Omental fat pad (tissue), 4 donors: ENCODE results near the gene SLC5A8. TPM values are rescaled to one million over a fixed set of nuclear protein-coding genes. Genes with fewer than 3 reads are reported as not detected.

ENCODE experiments used
- ATAC-seq: fragments of 150-250 bp; one replicate; pipeline ENCODE4 v1.9.1; 2016; ENCODE audit warnings: mild to moderate bottlenecking, moderate library complexity; ENCODE audit not compliant: low FRiP score
- DNase-seq: peaks from one replicate; pipeline ENCODE4 v3.0.0-alpha.2; 2019; ENCODE audit warnings: low spot score
- total RNA-seq, 4 donors: library from RNA; depleted of rRNA; stranded (reverse); fragments of >200 nt; gene quantifications; one replicate each; pipeline ENCODE4 v1.1.0, GENCODE V29; 2016
- TF ChIP-seq, protein P1 (sequence below), 3 donors: fragments of 450-650 bp; IDR thresholded peaks; one replicate each; pipeline ENCODE4 v1.5.1; 2016 to 2017; ENCODE audit warnings: antibody characterized with exemption in 3 of 3, mild to moderate bottlenecking in 3 of 3, moderate library complexity in 2 of 3

SLC5A8 gene, protein sequence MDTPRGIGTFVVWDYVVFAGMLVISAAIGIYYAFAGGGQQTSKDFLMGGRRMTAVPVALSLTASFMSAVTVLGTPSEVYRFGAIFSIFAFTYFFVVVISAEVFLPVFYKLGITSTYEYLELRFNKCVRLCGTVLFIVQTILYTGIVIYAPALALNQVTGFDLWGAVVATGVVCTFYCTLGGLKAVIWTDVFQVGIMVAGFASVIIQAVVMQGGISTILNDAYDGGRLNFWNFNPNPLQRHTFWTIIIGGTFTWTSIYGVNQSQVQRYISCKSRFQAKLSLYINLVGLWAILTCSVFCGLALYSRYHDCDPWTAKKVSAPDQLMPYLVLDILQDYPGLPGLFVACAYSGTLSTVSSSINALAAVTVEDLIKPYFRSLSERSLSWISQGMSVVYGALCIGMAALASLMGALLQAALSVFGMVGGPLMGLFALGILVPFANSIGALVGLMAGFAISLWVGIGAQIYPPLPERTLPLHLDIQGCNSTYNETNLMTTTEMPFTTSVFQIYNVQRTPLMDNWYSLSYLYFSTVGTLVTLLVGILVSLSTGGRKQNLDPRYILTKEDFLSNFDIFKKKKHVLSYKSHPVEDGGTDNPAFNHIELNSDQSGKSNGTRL
- total RNA-seq = under 1 TPM in 1 of 4 donors, not detected in 3; 0.12 TPM

DNA sequence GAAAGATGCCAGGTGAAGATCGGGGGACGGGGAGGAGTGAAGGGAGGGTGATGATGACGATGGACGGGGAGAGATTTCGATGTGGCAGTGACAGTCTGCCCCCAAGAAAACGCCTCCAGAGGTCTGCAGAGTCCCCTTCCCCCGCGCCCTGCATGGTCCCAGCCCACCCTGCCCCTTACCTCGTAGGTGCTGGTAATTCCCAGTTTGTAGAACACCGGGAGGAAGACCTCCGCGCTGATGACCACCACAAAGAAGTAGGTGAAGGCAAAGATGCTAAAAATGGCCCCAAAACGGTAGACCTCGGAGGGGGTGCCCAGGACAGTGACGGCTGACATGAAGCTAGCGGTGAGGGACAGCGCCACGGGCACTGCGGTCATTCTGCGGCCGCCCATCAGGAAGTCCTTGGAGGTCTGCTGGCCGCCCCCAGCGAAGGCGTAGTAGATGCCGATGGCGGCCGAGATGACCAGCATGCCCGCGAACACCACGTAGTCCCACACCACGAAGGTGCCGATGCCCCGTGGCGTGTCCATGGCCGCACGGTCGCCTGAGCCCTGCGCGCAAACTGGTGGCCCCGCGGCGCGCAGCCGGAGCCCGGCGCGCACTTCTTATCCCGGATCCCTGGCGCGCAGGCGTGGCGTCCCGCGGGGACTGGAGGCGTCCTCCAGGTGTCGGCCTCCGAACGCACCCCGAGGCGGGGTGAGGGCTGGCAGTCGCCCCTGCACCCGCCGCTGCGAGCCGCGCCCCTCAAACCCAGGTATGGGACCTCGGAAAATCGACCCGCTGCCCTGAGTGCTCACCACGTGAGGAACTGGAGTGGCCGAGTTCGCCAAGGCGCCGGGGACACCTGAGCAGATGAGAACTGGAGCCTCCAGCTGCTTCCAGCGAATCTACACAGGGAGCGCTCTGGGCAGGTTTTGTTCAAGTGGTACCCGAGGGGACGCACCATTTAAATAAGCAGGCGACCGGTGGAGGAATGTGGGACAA is at the start of gene SLC5A8:
TSS of gene SLC5A8 (minus strand) at position 920 of the 984 bp plus-strand sequence. CDS start at position 530, 390 bp downstream.
- DNase-seq = no peak
- ATAC-seq = no peak
- TF ChIP-seq, protein P1, sequence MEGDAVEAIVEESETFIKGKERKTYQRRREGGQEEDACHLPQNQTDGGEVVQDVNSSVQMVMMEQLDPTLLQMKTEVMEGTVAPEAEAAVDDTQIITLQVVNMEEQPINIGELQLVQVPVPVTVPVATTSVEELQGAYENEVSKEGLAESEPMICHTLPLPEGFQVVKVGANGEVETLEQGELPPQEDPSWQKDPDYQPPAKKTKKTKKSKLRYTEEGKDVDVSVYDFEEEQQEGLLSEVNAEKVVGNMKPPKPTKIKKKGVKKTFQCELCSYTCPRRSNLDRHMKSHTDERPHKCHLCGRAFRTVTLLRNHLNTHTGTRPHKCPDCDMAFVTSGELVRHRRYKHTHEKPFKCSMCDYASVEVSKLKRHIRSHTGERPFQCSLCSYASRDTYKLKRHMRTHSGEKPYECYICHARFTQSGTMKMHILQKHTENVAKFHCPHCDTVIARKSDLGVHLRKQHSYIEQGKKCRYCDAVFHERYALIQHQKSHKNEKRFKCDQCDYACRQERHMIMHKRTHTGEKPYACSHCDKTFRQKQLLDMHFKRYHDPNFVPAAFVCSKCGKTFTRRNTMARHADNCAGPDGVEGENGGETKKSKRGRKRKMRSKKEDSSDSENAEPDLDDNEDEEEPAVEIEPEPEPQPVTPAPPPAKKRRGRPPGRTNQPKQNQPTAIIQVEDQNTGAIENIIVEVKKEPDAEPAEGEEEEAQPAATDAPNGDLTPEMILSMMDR (IDR thresholded peaks at IDR 0.05) = no peak

DNA sequence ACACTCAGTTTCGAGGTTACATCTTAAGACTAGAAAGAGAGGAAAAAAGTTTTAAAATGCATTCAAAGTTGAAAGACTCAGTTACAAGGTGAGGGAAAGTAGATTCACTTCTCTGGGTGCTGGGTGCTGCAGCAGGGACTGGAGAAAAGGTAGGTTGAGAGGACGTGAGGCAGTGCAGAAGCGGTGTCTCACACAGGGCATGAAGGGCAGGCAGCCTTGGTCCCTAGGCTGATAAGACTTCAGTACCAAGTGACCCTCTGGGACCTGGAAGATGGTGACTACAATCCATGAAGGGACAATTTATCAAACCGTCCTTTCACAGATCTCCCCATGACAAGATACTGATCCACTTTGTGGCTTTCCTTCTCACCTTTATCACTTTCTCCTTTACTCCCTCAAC is 47.3 kb upstream of the SLC5A8 start:
- ATAC-seq = no peak
- DNase-seq = no peak
- TF ChIP-seq, protein P1 (IDR thresholded peaks at IDR 0.05) = no peak

DNA sequence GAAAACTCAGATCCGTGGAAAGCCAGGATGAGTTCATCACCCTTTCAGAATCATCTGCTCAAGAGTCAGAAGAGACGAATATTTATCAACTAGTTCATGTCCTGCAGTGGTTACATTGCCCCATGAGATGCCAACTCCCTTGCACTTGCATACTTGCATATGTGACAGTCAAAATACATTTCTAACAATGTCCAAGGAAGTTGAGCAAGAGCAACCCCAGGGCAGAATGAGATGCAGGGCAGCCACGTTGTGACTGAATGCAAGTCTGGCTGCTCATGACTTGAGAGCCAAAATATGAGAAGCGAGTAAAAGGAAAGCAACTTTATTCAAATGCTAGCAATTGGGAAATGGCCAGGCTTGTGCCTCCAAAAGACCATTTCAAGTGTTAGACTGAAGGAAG is 46.2 kb upstream of the SLC5A8 start:
- TF ChIP-seq, protein P1 (IDR thresholded peaks at IDR 0.05) = no peak
- DNase-seq (no peak), ATAC-seq (no peak)

DNA sequence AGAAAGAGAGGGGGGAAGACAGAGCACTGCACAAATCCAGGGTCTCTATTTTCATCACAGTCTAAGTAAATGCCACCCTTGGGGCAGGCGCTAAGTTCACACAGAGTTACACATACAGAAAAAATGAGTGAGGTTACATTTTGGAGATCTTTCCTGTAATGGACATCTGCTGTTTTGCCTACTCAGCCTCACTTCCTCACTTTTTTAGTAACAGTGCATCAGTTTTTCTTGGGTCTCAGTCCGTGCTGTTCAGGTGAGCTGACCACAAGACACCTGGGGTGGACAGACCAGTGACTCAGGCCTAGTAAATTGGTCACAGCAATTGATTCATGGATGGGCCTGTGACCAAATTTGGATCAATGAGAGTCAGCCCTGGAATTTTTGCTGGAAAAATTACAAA is 33.6 kb upstream of the SLC5A8 start:
- TF ChIP-seq, protein P1 (IDR thresholded peaks at IDR 0.05) = no peak
- no peak for ATAC-seq
- DNase-seq = no peak

DNA sequence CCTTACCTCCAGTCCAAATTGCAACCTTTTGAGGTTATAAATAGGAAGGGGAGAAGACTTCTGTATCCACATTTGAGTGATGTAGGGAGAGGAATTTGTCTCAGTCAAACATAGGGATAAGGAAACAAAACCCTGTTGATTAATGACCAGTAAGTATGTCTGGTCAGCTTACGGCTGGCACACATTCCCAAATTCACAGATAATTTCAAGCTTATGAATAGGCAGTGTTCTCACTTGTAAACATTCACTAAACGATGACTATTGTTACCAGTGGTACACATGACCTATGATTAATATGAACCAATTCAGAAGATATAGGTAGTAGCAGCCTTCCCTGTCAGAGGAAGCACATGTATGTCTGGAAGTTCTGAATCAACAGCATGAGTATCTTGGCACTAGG is 33.0 kb upstream of the SLC5A8 start:
- TF ChIP-seq, protein P1 (IDR thresholded peaks at IDR 0.05) = no peak
- no peak for ATAC-seq
- no peak for DNase-seq

DNA sequence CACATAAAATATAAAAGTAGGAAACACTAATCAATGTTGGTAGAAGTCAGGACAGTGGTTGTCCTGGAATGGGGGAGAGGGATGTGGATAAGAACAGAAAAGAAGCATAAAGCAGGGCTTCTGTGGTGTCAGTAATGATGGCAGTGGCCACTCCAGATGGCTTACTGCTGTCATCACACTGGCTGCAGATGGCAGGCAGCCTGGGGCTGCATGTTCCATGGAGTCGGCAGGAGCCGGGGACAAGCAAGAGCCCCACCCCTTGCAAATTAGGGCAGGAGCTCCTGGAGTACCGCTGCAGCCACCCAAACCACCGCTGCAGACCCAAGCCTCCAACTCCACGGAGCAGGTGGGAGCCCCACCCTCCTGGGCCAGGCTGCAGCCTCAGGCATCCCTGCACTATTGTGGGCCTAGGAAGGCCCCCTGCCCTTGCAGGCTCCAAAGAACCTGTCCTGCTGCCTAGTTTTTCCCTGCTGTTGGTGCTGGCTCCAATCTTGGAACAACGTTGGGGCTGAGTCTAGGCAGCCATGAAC is 28.8 kb upstream of the SLC5A8 start:
- TF ChIP-seq, protein P1 (IDR thresholded peaks at IDR 0.05) = no peak
- ATAC-seq (no peak), DNase-seq (no peak)
